ENCODE data around the gene RNF103. TPM values are rescaled to one million over a fixed set of nuclear protein-coding genes. Genes with fewer than 3 reads are reported as not detected.

RNF103 gene
- total and polyA plus RNA-seq, 2 of the 13 experiments (the other 11 are each of a cell fraction or from before 2014, with no cell fraction given): 19.8 to 21.1 TPM

- TF ChIP-seq ZBTB43 (CRISPR knock-in tag; conservative IDR thresholded peaks at IDR 0.05) (peak; percentile 35), POGK (CRISPR knock-in tag; conservative IDR thresholded peaks at IDR 0.05) (peak; percentile 85), MXD4 (CRISPR knock-in tag; IDR thresholded peaks at IDR 0.05) (peak; percentile 87; the same call in 1 of the 2 replicates), ARHGAP35 (CRISPR knock-in tag; IDR thresholded peaks at IDR 0.05; ENCODE audit: borderline replicate concordance) (no peak; the same call in 1 of the 2 replicates), ZNF784 (CRISPR knock-in tag; IDR thresholded peaks at IDR 0.05; ENCODE audit: borderline replicate concordance) (peak; percentile 51), PRMT3 (CRISPR knock-in tag; IDR thresholded peaks at IDR 0.05; ENCODE audit: borderline replicate concordance, low read depth) (peak; percentile 73; the same call in 1 of the 2 replicates), TEAD3 (CRISPR knock-in tag; optimal IDR thresholded peaks at IDR 0.05; ENCODE audit: borderline replicate concordance) (no peak), ZNF281 (CRISPR knock-in tag; IDR thresholded peaks at IDR 0.05; ENCODE audit: borderline replicate concordance) (peak; percentile 66; the same call in 1 of the 2 replicates), ZNF331 (CRISPR knock-in tag; IDR thresholded peaks at IDR 0.05) (peak; percentile 27; the same call in 1 of the 2 replicates), MAFK (conservative IDR thresholded peaks at IDR 0.05 in 1 of 2, IDR thresholded peaks at IDR 0.05 in 1 of 2; ENCODE audit: low read length in 2 of 2) (peak; percentile 80 to 90), HOXA9 (CRISPR knock-in tag; IDR thresholded peaks at IDR 0.05; ENCODE audit: borderline replicate concordance) (no peak), ZNF775 (CRISPR knock-in tag; IDR thresholded peaks at IDR 0.05; ENCODE audit: borderline replicate concordance) (no peak; the same call in none of the 2 replicates), SRF (IDR thresholded peaks at IDR 0.05; ENCODE audit: low read depth, low read length) (no peak), KDM4B (CRISPR knock-in tag; IDR thresholded peaks at IDR 0.05) (peak; percentile 58; the same call in 1 of the 2 replicates), MBNL3 (CRISPR knock-in tag; conservative IDR thresholded peaks at IDR 0.05) (no peak), ZNF432 (CRISPR knock-in tag; IDR thresholded peaks at IDR 0.05; ENCODE audit: borderline replicate concordance) (no peak), ATF2 (CRISPR knock-in tag; IDR thresholded peaks at IDR 0.05) (peak; percentile 100)
- TF ChIP-seq, protein P1, sequence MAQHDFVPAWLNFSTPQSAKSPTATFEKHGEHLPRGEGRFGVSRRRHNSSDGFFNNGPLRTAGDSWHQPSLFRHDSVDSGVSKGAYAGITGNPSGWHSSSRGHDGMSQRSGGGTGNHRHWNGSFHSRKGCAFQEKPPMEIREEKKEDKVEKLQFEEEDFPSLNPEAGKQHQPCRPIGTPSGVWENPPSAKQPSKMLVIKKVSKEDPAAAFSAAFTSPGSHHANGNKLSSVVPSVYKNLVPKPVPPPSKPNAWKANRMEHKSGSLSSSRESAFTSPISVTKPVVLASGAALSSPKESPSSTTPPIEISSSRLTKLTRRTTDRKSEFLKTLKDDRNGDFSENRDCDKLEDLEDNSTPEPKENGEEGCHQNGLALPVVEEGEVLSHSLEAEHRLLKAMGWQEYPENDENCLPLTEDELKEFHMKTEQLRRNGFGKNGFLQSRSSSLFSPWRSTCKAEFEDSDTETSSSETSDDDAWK (CRISPR knock-in tag; IDR thresholded peaks at IDR 0.05): no peak
These were observed 60.6 kb downstream of the RNF103 start, which contains the start of gene CHMP3 (continued) for GRCh38 chr2:86562922-86563649.

All from HepG2 (cell line).